H1 (cell line): ENCODE data around the gene ACACB. TPM values are rescaled to one million over a fixed set of nuclear protein-coding genes. Genes with fewer than 3 reads are reported as not detected.

Experiments
- CTCF ChIA-PET: fragments of 300-600 bp; sonication (Branson Sonifier 250); formaldehyde crosslinking; loops from one replicate; lab custom pipeline; 2021; ENCODE audit not compliant: partially characterized antibody; lab: Charles Lee
- POLR2A ChIA-PET: fragments of 300-600 bp; sonication (Branson Sonifier 250); formaldehyde crosslinking; loops from one replicate; lab custom pipeline; 2021; ENCODE audit warnings: inconsistent platforms; ENCODE audit not compliant: partially characterized antibody; lab: Charles Lee
- DNase-seq, 2 experiments: peaks; one replicate each; pipeline versions ENCODE4 v3.0.0 to v3.0.0-alpha.2; 2010 to 2022; ENCODE audit warnings: low spot score in 2 of 2, low read depth in 1 of 2, mixed read lengths in 1 of 2
- FAIRE-seq: peaks from 2 replicates; lab custom pipeline; 2011; peaks lifted over from hg19 to GRCh38; lab: Jason Lieb, UNC
- H2AFZ ChIP-seq: 2 replicates; pipeline ENCODE4 v1.8.1; 2012; ENCODE audit warnings: low read length, inconsistent platforms
- H2AK5ac ChIP-seq: 2 replicates; pipeline ENCODE4 v1.6.1; 2013; ENCODE audit warnings: low read depth, low read length
- H2BK120ac ChIP-seq: replicated peaks from 2 replicates; pipeline ENCODE3; 2013; ENCODE audit warnings: low read depth, low read length, inconsistent platforms
- H2BK12ac ChIP-seq: 2 replicates; pipeline ENCODE4 v1.6.1; 2013; ENCODE audit warnings: low read depth, low read length
- H2BK15ac ChIP-seq: 2 replicates; pipeline ENCODE4 v1.6.1; 2013; ENCODE audit warnings: low read length
- H2BK20ac ChIP-seq: 2 replicates; pipeline ENCODE4 v1.6.1; 2013; ENCODE audit warnings: low read length
- H2BK5ac ChIP-seq: 2 replicates; pipeline ENCODE4 v1.6.1; 2013; ENCODE audit warnings: low read depth, low read length
- H3K14ac ChIP-seq: 2 replicates; pipeline ENCODE4 v1.6.1; 2013; ENCODE audit warnings: inconsistent platforms; ENCODE audit not compliant: insufficient read length
- H3K18ac ChIP-seq: 2 replicates; pipeline ENCODE4 v1.6.1; 2013; ENCODE audit warnings: low read length; ENCODE audit errors: extremely low read depth
- H3K23ac ChIP-seq: 2 replicates; pipeline ENCODE4 v1.6.1; 2013; ENCODE audit warnings: inconsistent platforms; ENCODE audit not compliant: insufficient read length
- H3K23me2 ChIP-seq: 2 replicates; pipeline ENCODE4 v1.6.1; 2013; ENCODE audit warnings: low read depth, low read length
- H3K27ac ChIP-seq: 2 replicates; pipeline ENCODE4 v1.6.1; 2011; ENCODE audit warnings: low read depth, low read length, inconsistent platforms
- H3K27me3 ChIP-seq, 4 experiments: replicated peaks in 1 of 4; 1 replicate in 1 of 4; 2 replicates in 3 of 4; pipeline versions ENCODE4 v1.6.1 to v1.8.1; 2011 to 2013; ENCODE audit warnings: low read length in 3 of 4, mild to moderate bottlenecking in 3 of 4, inconsistent platforms in 2 of 4, mixed read lengths in 2 of 4, moderate library complexity in 1 of 4; ENCODE audit not compliant: control insufficient read depth in 3 of 4, insufficient read depth in 3 of 4; ENCODE audit errors: extremely low read depth in 1 of 4
- H3K36me3 ChIP-seq, 4 experiments: 2 replicates each; pipeline versions ENCODE4 v1.6.1 to v1.8.1; 2011 to 2013; ENCODE audit warnings: mild to moderate bottlenecking in 4 of 4, low read length in 3 of 4, moderate library complexity in 2 of 4, control low read depth in 1 of 4, inconsistent platforms in 1 of 4; ENCODE audit not compliant: insufficient read depth in 4 of 4, control insufficient read depth in 2 of 4
- H3K4ac ChIP-seq: replicated peaks from 2 replicates; pipeline ENCODE3; 2013; ENCODE audit warnings: low read length, low read depth, mixed read lengths, inconsistent platforms; ENCODE audit not compliant: insufficient read length
- H3K4me1 ChIP-seq, 4 experiments: replicated peaks in 1 of 4; 1 replicate in 1 of 4; 2 replicates in 3 of 4; pipeline versions ENCODE4 v1.6.1 to v1.8.1; 2011 to 2013; ENCODE audit warnings: low read length in 3 of 4, inconsistent platforms in 2 of 4, mixed read lengths in 1 of 4; ENCODE audit not compliant: insufficient read depth in 4 of 4, control insufficient read depth in 3 of 4
- H3K4me2 ChIP-seq, 2 experiments: 2 replicates each; pipeline versions ENCODE4 v1.6.1 to v1.8.1; 2011 to 2013; ENCODE audit warnings: low read depth in 2 of 2, low read length in 2 of 2, control low read depth in 1 of 2, inconsistent platforms in 1 of 2, mild to moderate bottlenecking in 1 of 2; ENCODE audit not compliant: insufficient read depth in 1 of 2
- H3K4me3 ChIP-seq, 4 experiments: fragments of 200-600, 300-600 bp in 1 of 4; sonication (generic), shearing (Covaris generic), sonication (Bioruptor Twin) in 1 of 4; 2 replicates each; pipeline versions ENCODE4 v1.5.1 to v1.8.1; 2011 to 2016; ENCODE audit warnings: low read length in 4 of 4, low read depth in 3 of 4, control low read depth in 2 of 4, inconsistent platforms in 2 of 4, mild to moderate bottlenecking in 2 of 4, mixed read lengths in 1 of 4, moderate library complexity in 1 of 4; ENCODE audit not compliant: insufficient read depth in 2 of 4; ENCODE audit errors: extremely low read depth in 1 of 4
- H3K56ac ChIP-seq: replicated peaks from 2 replicates; pipeline ENCODE3; 2013; ENCODE audit warnings: low read depth, mild to moderate bottlenecking, mixed read lengths, low read length, inconsistent platforms; ENCODE audit not compliant: insufficient read length
- H3K79me1 ChIP-seq: 2 replicates; pipeline ENCODE4 v1.6.1; 2013; ENCODE audit warnings: low read depth, low read length, control low read depth
- H3K79me2 ChIP-seq, 2 experiments: 2 replicates each; pipeline versions ENCODE4 v1.6.1 to v1.8.1; 2012 to 2013; ENCODE audit warnings: low read length in 2 of 2, mild to moderate bottlenecking in 2 of 2, inconsistent platforms in 1 of 2; ENCODE audit not compliant: insufficient read depth in 2 of 2, control insufficient read depth in 1 of 2
- H3K9ac ChIP-seq, 4 experiments: replicated peaks in 1 of 4; 1 replicate in 1 of 4; 2 replicates in 3 of 4; pipeline versions ENCODE4 v1.6.1 to v1.8.1; 2011 to 2013; ENCODE audit warnings: low read depth in 3 of 4, low read length in 3 of 4, control low read depth in 2 of 4, mild to moderate bottlenecking in 2 of 4, moderate library complexity in 2 of 4, inconsistent platforms in 1 of 4; ENCODE audit errors: extremely low read depth in 1 of 4
- H3K9me3 ChIP-seq, 2 experiments: 2 replicates each; pipeline versions ENCODE4 v1.6.1 to v1.8.1; 2012 to 2013; ENCODE audit warnings: mild to moderate bottlenecking in 2 of 2, moderate library complexity in 2 of 2, control low read depth in 1 of 2, inconsistent platforms in 1 of 2, low read depth in 1 of 2, low read length in 1 of 2, mixed read lengths in 1 of 2; ENCODE audit not compliant: insufficient read depth in 2 of 2
- H4K20me1 ChIP-seq, 2 experiments: replicated peaks in 1 of 2; 2 replicates each; pipeline versions ENCODE3 to v1.8.1; 2011 to 2013; ENCODE audit warnings: inconsistent platforms in 2 of 2, low read length in 2 of 2, mild to moderate bottlenecking in 1 of 2; ENCODE audit not compliant: insufficient read depth in 2 of 2, control insufficient read depth in 1 of 2
- H4K5ac ChIP-seq: 2 replicates; pipeline ENCODE4 v1.6.1; 2013; ENCODE audit warnings: low read length, low read depth, mixed read lengths, inconsistent platforms; ENCODE audit not compliant: insufficient read length
- H4K8ac ChIP-seq: 2 replicates; pipeline ENCODE4 v1.8.0; 2013; ENCODE audit warnings: mild to moderate bottlenecking, moderate library complexity, low read length, inconsistent platforms; ENCODE audit not compliant: insufficient read depth; ENCODE audit errors: extremely low read depth
- H4K91ac ChIP-seq: replicated peaks from 2 replicates; pipeline ENCODE3; 2013; ENCODE audit warnings: low read length, mixed read lengths, inconsistent platforms; ENCODE audit not compliant: insufficient read length
- HDAC6 ChIP-seq: IDR thresholded peaks from one replicate; pipeline ENCODE4 v1.7.1; 2012; ENCODE audit warnings: low read depth, mild to moderate bottlenecking, inconsistent platforms, low read length, moderate library complexity
- KDM1A ChIP-seq: fragments of 200-600, 300-600 bp; sonication (generic); IDR thresholded peaks from 2 replicates; pipeline ENCODE4 v1.7.1; 2016; ENCODE audit warnings: mild to moderate bottlenecking, low read length, borderline replicate concordance
- MAFK ChIP-seq: IDR thresholded peaks from 2 replicates; pipeline ENCODE4 v1.6.1; 2012; ENCODE audit warnings: low read depth, mild to moderate bottlenecking, improper control_type of control experiment, low read length
- POLR2A ChIP-seq, 2 experiments: IDR thresholded peaks; 1 replicate in 1 of 2; 2 replicates in 1 of 2; pipeline ENCODE4 v1.6.1; 2011; ENCODE audit warnings: low read depth in 2 of 2, low read length in 2 of 2, mild to moderate bottlenecking in 2 of 2; ENCODE audit errors: control extremely low read depth in 1 of 2
- TBP ChIP-seq: IDR thresholded peaks from 2 replicates; pipeline ENCODE4 v1.6.1; 2011; ENCODE audit warnings: low read depth, low read length, improper control_type of control experiment
- WGBS, 2 experiments: shearing (Covaris generic) in 1 of 2; methylation state at CpG; one replicate each; pipeline versions ENCODE4 v1.1.6 to v1.1.7; 2013 to 2015; ENCODE audit warnings: low lambda C conversion rate in 2 of 2, mixed read lengths in 2 of 2, inconsistent platforms in 1 of 2, low coverage in 1 of 2, missing lambda C conversion rate in 1 of 2; ENCODE audit not compliant: insufficient replicate concordance in 2 of 2, insufficient coverage in 1 of 2, insufficient read length in 1 of 2; ENCODE audit errors: extremely low coverage in 1 of 2, missing lambda C conversion rate in 1 of 2; 5-methylcytosine and 5-hydroxymethylcytosine counted together
- polyA plus RNA-seq, 7 experiments: library from polyadenylated mRNA; depleted of rRNA in 3 of 7; stranded (reverse) in 5 of 7; unstranded in 2 of 7; fragments of >200 nt in 5 of 7; fragments of 200-250 nt in 2 of 7; gene quantifications; 1 replicate in 5 of 7; 2 replicates in 1 of 7; 4 replicates in 1 of 7; pipeline versions ENCODE4 v1.2.1 to v1.2.3, GENCODE V29; 2011 to 2013; ENCODE audit warnings: missing spikeins in 2 of 7, mixed read lengths in 2 of 7
- total RNA-seq: library from RNA; stranded (reverse); fragmentation: NEBNext Ultra II Directional; extraction: Animal tissue kit (Norgen Biotek cat#: 25700); gene quantifications from 2 replicates; pipeline ENCODE4 v1.2.1, GENCODE V29; 2021

The ACACB gene
- total and polyA plus RNA-seq, 2 of the 8 experiments (the other 6 are each of a cell fraction or from before 2014, with no cell fraction given): 5.8 to 15.3 TPM

GRCh38 chr12:109292342-109292711 is 175.9 kb downstream of the ACACB start:
- Histone ChIP-seq H3K9me3 (no peaks in the 10 kb centered on the region), H3K4me1 (peaks cover 4 to 13% (median 10%) of the 10 kb centered on the region in 4 experiments), H3K4ac (no peak overlapping the region), H3K14ac (no peak overlapping the region), H3K79me2 (no peaks in the 10 kb centered on the region), H2AK5ac (no peak overlapping the region), H3K27me3 (no peaks in the 10 kb centered on the region; a peak in 1 of 7 replicates), H4K91ac (no peak overlapping the region), H3K56ac (no peak overlapping the region), H3K4me2 (peak overlapping the region; percentile 66 to 69; a peak in 3 of 4 replicates), H2BK20ac (no peak overlapping the region), H3K23me2 (no peaks in the 10 kb centered on the region), H2BK12ac (0 out of 2 replicates have a peak overlapping the region, but pooled peaks have one; percentile 72), H3K36me3 (no peaks in the 10 kb centered on the region), H3K18ac (no peak overlapping the region), H3K9ac (peak overlapping the region in 2 of 4 experiments; percentile 42 to 54; a peak in 2 of 7 replicates), H4K5ac (no peak overlapping the region), H2BK120ac (no peak overlapping the region), H4K20me1 (no peaks in the 10 kb centered on the region), H4K8ac (no peak overlapping the region), H2BK5ac (no peak overlapping the region), H2AFZ (0 out of 2 replicates have a peak overlapping the region, but pooled peaks have one; percentile 79), H3K4me3 (peak overlapping the region in 1 of 4 experiments; percentile 51; a peak in 1 of 8 replicates), H3K79me1 (no peaks in the 10 kb centered on the region), H3K23ac (no peak overlapping the region), H2BK15ac (no peak overlapping the region), H3K27ac (no peak overlapping the region)
- DNase-seq (no peak), FAIRE-seq (no peak)
- ChIA-PET POLR2A (interaction anchor here (1.4 kb wide), 1 partner anchor 14 kb away, joined by 5 read pairs; no protein-coding TSS in a partner anchor), CTCF (interaction anchor here (0.6 to 1.1 kb wide), 2 partner anchors 29 to 96 kb away, joined by 3 to 4 read pairs; no protein-coding TSS in a partner anchor)
- 77% methylated on average over 5 of the region's 5 CpGs; no CpG with 5 or more reads in 1 of the 2 experiments for WGBS, 2 experiments
- TF ChIP-seq MAFK: no peak
- no peak for TF ChIP-seq POLR2A (IDR thresholded peaks at IDR 0.05; ENCODE audit: control extremely low read depth in 1 of 2, low read depth in 2 of 2, low read length in 2 of 2)
- no peak for TF ChIP-seq HDAC6
- peak; percentile 81 for TF ChIP-seq KDM1A
- no peak for TF ChIP-seq TBP
